K562 (cell line): ENCODE results near the gene RAD52. TPM values are rescaled to one million over a fixed set of nuclear protein-coding genes. Genes with fewer than 3 reads are reported as not detected.
A peak's percentile ranks its signal among the peaks of the same experiment; 100 is the strongest.

Experiments used
- ATAC-seq: fragments of 200-7000 bp; cut with Tn5 transposase; 3 replicates; pipeline ENCODE4 v1.9.1; 2020; ENCODE audit warnings: moderate library complexity
- BruUV-seq: library from RNA; stranded (reverse); fragments of 400-500 nt; replicated peaks from 2 replicates; lab custom pipeline; 2021; lab: Mats Ljungman, UMichigan
- CTCF ChIA-PET: fragments of 300-600 bp; formaldehyde crosslinking; extraction: SDS; loops from one replicate; lab custom pipeline; 2021; ENCODE audit warnings: low intra/inter-chr PET ratio; lab: Yijun Ruan, JAX
- POLR2A ChIA-PET: fragments of 300-600, 350-650 bp; sonication (Branson Sonifier 250); formaldehyde crosslinking; extraction: SDS; loops from one replicate; lab custom pipeline; 2021; ENCODE audit warnings: antibody characterized with exemption, inconsistent platforms; lab: Yijun Ruan, JAX
- DNase-seq, 4 experiments: peaks; one replicate each; pipeline versions ENCODE4 v3.0.0 to v3.0.0-alpha.2; 2011 to 2018; ENCODE audit warnings: low spot score in 3 of 4, mixed read lengths in 3 of 4; ENCODE audit errors: extremely low read depth in 1 of 4
- FAIRE-seq: peaks from 2 replicates; lab custom pipeline; 2011; peaks lifted over from hg19 to GRCh38; lab: Jason Lieb, UNC
- H2AFZ ChIP-seq: 2 replicates; pipeline ENCODE4 v1.6.0; 2011; ENCODE audit warnings: low read depth, low read length, control low read depth, inconsistent platforms
- H3K27ac ChIP-seq: fragments of 200-600 bp; 3 replicates; pipeline ENCODE4 v1.8.0; 2011; ENCODE audit warnings: low read depth, mild to moderate bottlenecking, control low read depth, inconsistent platforms, low read length, moderate library complexity, mixed read lengths; ENCODE audit errors: extremely low read depth
- H3K27me3 ChIP-seq, 2 experiments: fragments of 300-600 bp in 1 of 2; 2 replicates in 1 of 2; 3 replicates in 1 of 2; pipeline versions ENCODE4 v1.6.0 to v1.8.0; 2011; ENCODE audit warnings: inconsistent platforms in 2 of 2, low read length in 2 of 2, mild to moderate bottlenecking in 1 of 2, mixed read lengths in 1 of 2, moderate library complexity in 1 of 2; ENCODE audit not compliant: control insufficient read depth in 2 of 2, insufficient read depth in 2 of 2
- H3K36me3 ChIP-seq: fragments of 300-600 bp; 3 replicates; pipeline ENCODE4 v1.8.0; 2011; ENCODE audit warnings: mild to moderate bottlenecking, low read length, inconsistent platforms; ENCODE audit not compliant: control insufficient read depth, insufficient read depth
- H3K4me1 ChIP-seq, 2 experiments: fragments of 200-600 bp in 1 of 2; replicated peaks in 1 of 2; 2 replicates in 1 of 2; 3 replicates in 1 of 2; pipeline versions ENCODE4 v1.5.1 to v1.8.0; 2011; ENCODE audit warnings: inconsistent platforms in 2 of 2, low read length in 2 of 2, mild to moderate bottlenecking in 1 of 2, mixed read lengths in 1 of 2, moderate library complexity in 1 of 2; ENCODE audit not compliant: control insufficient read depth in 2 of 2, insufficient read depth in 2 of 2
- H3K4me2 ChIP-seq: 2 replicates; pipeline ENCODE4 v1.6.1; 2011; ENCODE audit warnings: low read length, control low read depth, inconsistent platforms, mixed read lengths; ENCODE audit not compliant: insufficient read depth
- H3K4me3 ChIP-seq: fragments of 200-600 bp; sonication (generic), shearing (Covaris generic); 2 replicates; pipeline ENCODE4 v1.5.1; 2016; ENCODE audit warnings: control low read depth, inconsistent platforms
- H3K79me2 ChIP-seq: fragments of 200-600 bp; 3 replicates; pipeline ENCODE4 v1.8.0; 2011; ENCODE audit warnings: low read length, inconsistent platforms; ENCODE audit not compliant: control insufficient read depth, insufficient read depth
- H3K9ac ChIP-seq, 2 experiments: 2 replicates each; pipeline versions ENCODE4 v1.6.0 to v1.6.1; 2011; ENCODE audit warnings: low read depth in 2 of 2, low read length in 2 of 2, control low read depth in 1 of 2, inconsistent platforms in 1 of 2, mild to moderate bottlenecking in 1 of 2, mixed read lengths in 1 of 2; ENCODE audit not compliant: insufficient read depth in 1 of 2
- H3K9me1 ChIP-seq: one replicate; pipeline ENCODE4 v1.6.0; 2011; ENCODE audit warnings: inconsistent platforms, mild to moderate bottlenecking, low read length, moderate library complexity; ENCODE audit not compliant: control insufficient read depth, insufficient read depth
- H3K9me3 ChIP-seq: replicated peaks from 2 replicates; pipeline ENCODE4 v1.5.1; 2011; ENCODE audit warnings: low read depth, low read length, inconsistent platforms; ENCODE audit not compliant: control insufficient read depth, insufficient read depth
- H4K20me1 ChIP-seq: replicated peaks from 2 replicates; pipeline ENCODE4 v1.6.1; 2011; ENCODE audit warnings: low read length, inconsistent platforms, mixed read lengths; ENCODE audit not compliant: control insufficient read depth, insufficient read depth
- ADNP ChIP-seq: fragments of 200-800 bp; sonication (Bioruptor generic); IDR thresholded peaks from 2 replicates; pipeline ENCODE4 v1.6.1; 2016; ENCODE audit warnings: missing genetic modification characterization, missing compliant biosample characterization
- CGGBP1 ChIP-seq: fragments of 250-450 bp; sonication (Bioruptor Pico); IDR thresholded peaks from 2 replicates; pipeline ENCODE4 v1.9.0; 2021; ENCODE audit warnings: mild to moderate bottlenecking
- CTCF ChIP-seq, 3 experiments: IDR thresholded peaks in 2 of 3; conservative IDR thresholded peaks in 1 of 3; 2 replicates each; pipeline ENCODE4 v1.5.1; 2011 to 2012; ENCODE audit warnings: low read length in 3 of 3, mild to moderate bottlenecking in 3 of 3, control low read depth in 2 of 3, improper control_type of control experiment in 1 of 3, inconsistent platforms in 1 of 3, low read depth in 1 of 3, mixed read lengths in 1 of 3, moderate library complexity in 1 of 3; ENCODE audit not compliant: insufficient read depth in 2 of 3
- DIDO1 ChIP-seq: fragments of 450-650 bp; IDR thresholded peaks from 2 replicates; pipeline ENCODE4 v1.6.1; 2016; ENCODE audit warnings: low read depth, missing biosample characterization, missing genetic modification characterization
- GTF2B ChIP-seq: IDR thresholded peaks from 2 replicates; pipeline ENCODE4 v1.6.1; 2011; ENCODE audit not compliant: insufficient read length; ENCODE audit errors: extremely low read depth
- KDM1A ChIP-seq, 2 experiments: fragments of 450-650 bp; IDR thresholded peaks; 2 replicates each; pipeline ENCODE4 v1.6.1; 2016; ENCODE audit warnings: mild to moderate bottlenecking in 2 of 2
- RCOR1 ChIP-seq, 2 experiments: IDR thresholded peaks; 2 replicates each; pipeline ENCODE4 v1.6.1; 2012; ENCODE audit warnings: low read depth in 2 of 2, low read length in 2 of 2, borderline replicate concordance in 1 of 2, improper control_type of control experiment in 1 of 2
- TRIM28 ChIP-seq: fragments of 450-650 bp; IDR thresholded peaks from 2 replicates; pipeline ENCODE4 v1.6.1; 2017
- ZKSCAN3 ChIP-seq: fragments of 250-450 bp; sonication (Bioruptor Pico); IDR thresholded peaks from 2 replicates; pipeline ENCODE4 v1.4.0; 2020
- ZNF282 ChIP-seq: sonication (generic); formaldehyde crosslinking; IDR thresholded peaks from 2 replicates; pipeline ENCODE4 v1.8.1; 2023; ENCODE audit warnings: missing genetic modification reagents
- ZNF766 ChIP-seq: fragments of 200-800 bp; sonication (Bioruptor generic); conservative IDR thresholded peaks from 2 replicates; pipeline ENCODE4 v1.6.1; 2016; ENCODE audit warnings: missing genetic modification characterization, missing compliant biosample characterization
- WGBS: fragments of 100-300 bp; shearing (Covaris generic); methylation state at CpG from one replicate; pipeline ENCODE4 v1.1.6; 2016; ENCODE audit warnings: low coverage, mixed read lengths; ENCODE audit not compliant: insufficient coverage; ENCODE audit errors: missing lambda C conversion rate; 5-methylcytosine and 5-hydroxymethylcytosine counted together
- in situ Hi-C: fragments of 300-500 bp; cut with MboI; formaldehyde crosslinking; loops from 4 replicates; pipeline ENCODE4 v1.15.0; 2018; ENCODE audit warnings: inconsistent platforms, mixed read lengths
- intact Hi-C: fragments of 100-400 bp; cut with micrococcal nuclease; formaldehyde crosslinking; loops from 2 replicates; pipeline ENCODE4 v1.14.2; 2022
- polyA plus RNA-seq, 8 experiments: library from polyadenylated mRNA; depleted of rRNA in 4 of 8; stranded (reverse) in 5 of 8; unstranded in 3 of 8; fragments of >200 nt; fragmentation: Nextera tagmentation in 2 of 8; fragmentation: Illumina TruSeq in 1 of 8; extraction: Ambion mirVana in 2 of 8; extraction: Trizol in 1 of 8; gene quantifications; 2 replicates each; pipeline versions ENCODE4 v1.2.1 to v1.2.3, GENCODE V29; 2011 to 2014; ENCODE audit warnings: inconsistent platforms in 1 of 8, missing spikeins in 1 of 8
- total RNA-seq, 7 experiments: library from RNA; depleted of rRNA in 6 of 7; stranded (reverse); fragments of >200 nt in 6 of 7; fragmentation: Illumina TruSeq in 2 of 7; extraction: Trizol in 2 of 7; gene quantifications; 2 replicates each; pipeline versions ENCODE4 v1.2.1 to v1.2.3, GENCODE V29; 2011 to 2021; ENCODE audit warnings: low replicate concordance in 1 of 7

Gene RAD52
- total and polyA plus RNA-seq, 9 of the 15 experiments (the other 6 are each of a cell fraction or from before 2014, with no cell fraction given), result 1.3 to 15.9 (median 9.3) TPM

GRCh38 chr12:870378-870777 is 79.1 kb downstream of the RAD52 start (continued):
- TF ChIP-seq ZNF282 (CRISPR knock-in tag) (no peak), ZKSCAN3 (no peak), ADNP (tag) (no peak), DIDO1 (no peak), GTF2B (no peak), CGGBP1 (CRISPR knock-in tag) (no peak), TRIM28 (no peak)

GRCh38 chr12:868722-869121 is 80.8 kb downstream of the RAD52 start:
- intact Hi-C loops, result no loop called here
- no peaks in the 10 kb centered on the region for H4K20me1 ChIP-seq
- CTCF ChIA-PET, result no interaction called here
- no peak overlapping the region for H3K9ac ChIP-seq
- no peaks in the 10 kb centered on the region for H3K9me3 ChIP-seq
- no peaks in the 10 kb centered on the region for H3K9me1 ChIP-seq
- POLR2A ChIA-PET, result no interaction called here
- peaks cover 73% of the 10 kb centered on the region for H3K36me3 ChIP-seq
- no peak overlapping the region for H3K4me3 ChIP-seq
- H2AFZ ChIP-seq, result no peak overlapping the region
- WGBS, result 40% methylated on average over 2 of the region's 3 CpGs
- BruUV-seq, result no TSS peak
- ATAC-seq (no peak), FAIRE-seq (no peak), DNase-seq (peak; percentile 7 to 13 (median 10))
- no peaks in the 10 kb centered on the region for H3K27me3 ChIP-seq
- no peaks in the 10 kb centered on the region for H3K4me1 ChIP-seq
- in situ Hi-C loops, result no loop called here
- no peak overlapping the region for H3K27ac ChIP-seq
- no peaks in the 10 kb centered on the region for H3K79me2 ChIP-seq
- TF ChIP-seq KDM1A (IDR thresholded peaks at IDR 0.05) (peak; percentile 11 to 52; a peak in 2 of 4 replicates), RCOR1 (IDR thresholded peaks at IDR 0.05; ENCODE audit: borderline replicate concordance in 1 of 2, low read depth in 2 of 2, low read length in 2 of 2) (peak in 1 of 2 experiments; percentile 25; a peak in 1 of 4 replicates), ZNF766 (CRISPR knock-in tag) (no peak), CTCF (IDR thresholded peaks at IDR 0.05 in 2 of 3, conservative IDR thresholded peaks at IDR 0.05 in 1 of 3; ENCODE audit: insufficient read depth in 2 of 3, low read depth in 1 of 3, low read length in 3 of 3) (0 out of 6 replicates have a peak, but pooled peaks of 2 of the 3 experiments have one; percentile 14 to 19)
- no peak overlapping the region for H3K4me2 ChIP-seq
